Measurements from ENCODE around the gene MYO1G.
"Not testable (repeated sequence)": the region's sequence is repeated elsewhere in the genome, so short reads cannot be mapped to it uniquely, and the experiment has no call there.

Gene MYO1G

GRCh38 chr7:44936322-44936721, 42.5 kb downstream of the MYO1G start:
- H3K14ac ChIP-seq (ENCODE audit: low read length in 2 of 2): no peak overlapping the region
- no peaks in the 10 kb centered on the region for H3K9me3 ChIP-seq (ENCODE audit: control insufficient read depth, low read length)
- H2BK15ac ChIP-seq (ENCODE audit: low read depth, poor library complexity, severe bottlenecking): no peak overlapping the region
- no peak for DNase-seq
- WGBS: 74% methylated on average over 5 of the region's 5 CpGs
- no peak overlapping the region for H3K23ac ChIP-seq (ENCODE audit: low read length in 2 of 2)
- H3K4me3 ChIP-seq (ENCODE audit: insufficient read depth in 1 of 2, low read depth in 1 of 2, low read length in 2 of 2): no peak overlapping the region
- no peak overlapping the region for H3K4ac ChIP-seq (ENCODE audit: low read depth in 1 of 2, low read length in 2 of 2)
- no peak overlapping the region for H4K91ac ChIP-seq (ENCODE audit: low read length)
- H3K9ac ChIP-seq (ENCODE audit: low read length): no peak overlapping the region
- H3K79me1 ChIP-seq (replicated peaks; ENCODE audit: low read length, poor library complexity, severe bottlenecking): no peaks in the 10 kb centered on the region
- no peak overlapping the region for H3K18ac ChIP-seq (ENCODE audit: low read depth in 1 of 2, low read length in 2 of 2)
- no peak overlapping the region for H2AFZ ChIP-seq (ENCODE audit: low read depth, low read length)
- H3K27ac ChIP-seq (ENCODE audit: low read length, poor library complexity, severe bottlenecking): no peak overlapping the region
- H2AK5ac ChIP-seq (ENCODE audit: low read length, severe bottlenecking): no peak overlapping the region
- H2BK120ac ChIP-seq (ENCODE audit: low read depth, low read length): no peak overlapping the region
- no peak overlapping the region for H2BK5ac ChIP-seq (ENCODE audit: low read depth, low read length, poor library complexity, severe bottlenecking)
- peaks cover 29 to 41% of the 10 kb centered on the region in 2 experiments for H3K27me3 ChIP-seq (ENCODE audit: control insufficient read depth in 1 of 2, insufficient read depth in 1 of 2, low read length in 2 of 2)
- no peaks in the 10 kb centered on the region for H3K36me3 ChIP-seq (ENCODE audit: control insufficient read depth in 1 of 2, insufficient read depth in 2 of 2, low read depth in 1 of 2, low read length in 2 of 2)
- H3K4me1 ChIP-seq (ENCODE audit: control insufficient read depth, insufficient read depth, low read depth, low read length): peaks cover 4% of the 10 kb centered on the region
- no peak overlapping the region for H3K4me2 ChIP-seq (ENCODE audit: low read length, poor library complexity, severe bottlenecking)
- H4K8ac ChIP-seq (ENCODE audit: low read length): no peak overlapping the region
- H2BK12ac ChIP-seq (ENCODE audit: low read length in 2 of 2): no peak overlapping the region

GRCh38 chr7:44935583-44935982, 43.2 kb downstream of the MYO1G start:
- 89% methylated on average over 4 of the region's 4 CpGs for WGBS
- H2BK15ac ChIP-seq (ENCODE audit: low read depth, poor library complexity, severe bottlenecking): no peak overlapping the region
- no peak overlapping the region for H3K4ac ChIP-seq (ENCODE audit: low read depth in 1 of 2, low read length in 2 of 2)
- H2BK120ac ChIP-seq (ENCODE audit: low read depth, low read length): no peak overlapping the region
- H3K23ac ChIP-seq (ENCODE audit: low read length in 2 of 2): no peak overlapping the region
- H3K9me3 ChIP-seq (ENCODE audit: control insufficient read depth, low read length): no peaks in the 10 kb centered on the region
- H3K27me3 ChIP-seq (ENCODE audit: control insufficient read depth in 1 of 2, insufficient read depth in 1 of 2, low read length in 2 of 2): peaks cover 29 to 41% of the 10 kb centered on the region in 2 experiments
- H2AK5ac ChIP-seq (ENCODE audit: low read length, severe bottlenecking): no peak overlapping the region
- H4K91ac ChIP-seq (ENCODE audit: low read length): no peak overlapping the region
- no peaks in the 10 kb centered on the region for H3K79me1 ChIP-seq (replicated peaks; ENCODE audit: low read length, poor library complexity, severe bottlenecking)
- no peak overlapping the region for H3K14ac ChIP-seq (ENCODE audit: low read length in 2 of 2)
- H2BK5ac ChIP-seq (ENCODE audit: low read depth, low read length, poor library complexity, severe bottlenecking): no peak overlapping the region
- no peak overlapping the region for H3K4me3 ChIP-seq (ENCODE audit: insufficient read depth in 1 of 2, low read depth in 1 of 2, low read length in 2 of 2)
- no peaks in the 10 kb centered on the region for H3K36me3 ChIP-seq (ENCODE audit: control insufficient read depth in 1 of 2, insufficient read depth in 2 of 2, low read depth in 1 of 2, low read length in 2 of 2)
- H3K9ac ChIP-seq (ENCODE audit: low read length): no peak overlapping the region
- peaks cover 4% of the 10 kb centered on the region for H3K4me1 ChIP-seq (ENCODE audit: control insufficient read depth, insufficient read depth, low read depth, low read length)
- H2BK12ac ChIP-seq (ENCODE audit: low read length in 2 of 2): no peak overlapping the region
- H3K27ac ChIP-seq (ENCODE audit: low read length, poor library complexity, severe bottlenecking): no peak overlapping the region
- H4K8ac ChIP-seq (ENCODE audit: low read length): no peak overlapping the region
- no peak overlapping the region for H2AFZ ChIP-seq (ENCODE audit: low read depth, low read length)
- no peak for DNase-seq
- no peak overlapping the region for H3K4me2 ChIP-seq (ENCODE audit: low read length, poor library complexity, severe bottlenecking)
- no peak overlapping the region for H3K18ac ChIP-seq (ENCODE audit: low read depth in 1 of 2, low read length in 2 of 2)

GRCh38 chr7:44935016-44935415, 43.8 kb downstream of the MYO1G start:
- Histone ChIP-seq H3K79me1 (replicated peaks; ENCODE audit: low read length, poor library complexity, severe bottlenecking) (no peaks in the 10 kb centered on the region), H2BK5ac (ENCODE audit: low read depth, low read length, poor library complexity, severe bottlenecking) (no peak overlapping the region), H2BK12ac (ENCODE audit: low read length in 2 of 2) (no peak overlapping the region), H3K4me2 (ENCODE audit: low read length, poor library complexity, severe bottlenecking) (no peak overlapping the region), H3K27ac (ENCODE audit: low read length, poor library complexity, severe bottlenecking) (no peak overlapping the region), H2AFZ (ENCODE audit: low read depth, low read length) (no peak overlapping the region), H3K18ac (ENCODE audit: low read depth in 1 of 2, low read length in 2 of 2) (no peak overlapping the region), H3K36me3 (ENCODE audit: control insufficient read depth in 1 of 2, insufficient read depth in 2 of 2, low read depth in 1 of 2, low read length in 2 of 2) (no peaks in the 10 kb centered on the region), H3K9ac (ENCODE audit: low read length) (no peak overlapping the region), H3K4me1 (ENCODE audit: control insufficient read depth, insufficient read depth, low read depth, low read length) (peaks cover 4% of the 10 kb centered on the region), H4K91ac (ENCODE audit: low read length) (no peak overlapping the region), H3K14ac (ENCODE audit: low read length in 2 of 2) (no peak overlapping the region), H3K4ac (ENCODE audit: low read depth in 1 of 2, low read length in 2 of 2) (no peak overlapping the region), H3K9me3 (ENCODE audit: control insufficient read depth, low read length) (peaks cover 2% of the 10 kb centered on the region), H3K4me3 (ENCODE audit: insufficient read depth in 1 of 2, low read depth in 1 of 2, low read length in 2 of 2) (no peak overlapping the region), H3K23ac (ENCODE audit: low read length in 2 of 2) (no peak overlapping the region), H2AK5ac (ENCODE audit: low read length, severe bottlenecking) (no peak overlapping the region), H4K8ac (ENCODE audit: low read length) (no peak overlapping the region), H2BK120ac (ENCODE audit: low read depth, low read length) (no peak overlapping the region), H2BK15ac (ENCODE audit: low read depth, poor library complexity, severe bottlenecking) (no peak overlapping the region), H3K27me3 (ENCODE audit: control insufficient read depth in 1 of 2, insufficient read depth in 1 of 2, low read length in 2 of 2) (peaks cover 29 to 41% of the 10 kb centered on the region in 2 experiments)
- DNase-seq: no peak
- WGBS: 0% methylated on average over 1 of the region's 1 CpG

GRCh38 chr7:44934510-44934909, 44.3 kb downstream of the MYO1G start:
- not testable (repeated sequence) for H2BK12ac ChIP-seq (ENCODE audit: low read length in 2 of 2); H3K79me1 ChIP-seq (replicated peaks; ENCODE audit: low read length, poor library complexity, severe bottlenecking); H3K27ac ChIP-seq (ENCODE audit: low read length, poor library complexity, severe bottlenecking); H3K4me2 ChIP-seq (ENCODE audit: low read length, poor library complexity, severe bottlenecking); H4K91ac ChIP-seq (ENCODE audit: low read length); H3K36me3 ChIP-seq (ENCODE audit: control insufficient read depth in 1 of 2, insufficient read depth in 2 of 2, low read depth in 1 of 2, low read length in 2 of 2); H3K4me3 ChIP-seq (ENCODE audit: insufficient read depth in 1 of 2, low read depth in 1 of 2, low read length in 2 of 2); H3K9me3 ChIP-seq (ENCODE audit: control insufficient read depth, low read length); H2AFZ ChIP-seq (ENCODE audit: low read depth, low read length); H2BK120ac ChIP-seq (ENCODE audit: low read depth, low read length); H3K18ac ChIP-seq (ENCODE audit: low read depth in 1 of 2, low read length in 2 of 2); H2BK5ac ChIP-seq (ENCODE audit: low read depth, low read length, poor library complexity, severe bottlenecking); H2AK5ac ChIP-seq (ENCODE audit: low read length, severe bottlenecking); H3K4me1 ChIP-seq (ENCODE audit: control insufficient read depth, insufficient read depth, low read depth, low read length); H2BK15ac ChIP-seq (ENCODE audit: low read depth, poor library complexity, severe bottlenecking); H3K4ac ChIP-seq (ENCODE audit: low read depth in 1 of 2, low read length in 2 of 2); DNase-seq; H3K9ac ChIP-seq (ENCODE audit: low read length); H3K14ac ChIP-seq (ENCODE audit: low read length in 2 of 2); H4K8ac ChIP-seq (ENCODE audit: low read length); H3K23ac ChIP-seq (ENCODE audit: low read length in 2 of 2)
- WGBS: 93% methylated on average over 5 of the region's 5 CpGs
- peaks cover 29 to 41% of the 10 kb centered on the region in 2 experiments for H3K27me3 ChIP-seq (ENCODE audit: control insufficient read depth in 1 of 2, insufficient read depth in 1 of 2, low read length in 2 of 2)

Measured in mesenchymal stem cell (in vitro differentiated cells and primary cell).